MM.1S (cell line): ENCODE data around the gene XBP1.

Source experiments
- DNase-seq: peaks from one replicate; pipeline ENCODE4 v3.0.0-alpha.2; 2015
- H2AFZ ChIP-seq: fragments of 300-600 bp; sonication (generic); 2 replicates; pipeline ENCODE4 v1.6.0; 2016; ENCODE audit warnings: antibody characterized with exemption, low read length
- H3F3A ChIP-seq: fragments of 300-600 bp; sonication (generic); 2 replicates; pipeline ENCODE4 v1.6.1; 2016; ENCODE audit warnings: mild to moderate bottlenecking, antibody characterized with exemption, low read length, moderate library complexity, mixed read lengths; ENCODE audit not compliant: insufficient read depth
- H3K27ac ChIP-seq: fragments of 300-600 bp; sonication (generic); 2 replicates; pipeline ENCODE4 v1.5.1; 2016; ENCODE audit warnings: mild to moderate bottlenecking, low read length
- H3K27me3 ChIP-seq: fragments of 300-600 bp; sonication (generic); replicated peaks from 2 replicates; pipeline ENCODE4 v1.6.0; 2016; ENCODE audit warnings: low read length; ENCODE audit not compliant: insufficient read depth
- H3K36me3 ChIP-seq: fragments of 300-600 bp; sonication (generic); replicated peaks from 2 replicates; pipeline ENCODE4 v1.6.1; 2016; ENCODE audit warnings: mild to moderate bottlenecking, low read length, mixed read lengths; ENCODE audit not compliant: insufficient read depth
- H3K4me1 ChIP-seq: fragments of 300-600 bp; sonication (generic); 2 replicates; pipeline ENCODE4 v1.6.1; 2016; ENCODE audit warnings: low read length, mixed read lengths
- H3K4me2 ChIP-seq: fragments of 300-600 bp; sonication (generic); 2 replicates; pipeline ENCODE4 v1.6.0; 2016; ENCODE audit warnings: low read depth, low read length
- H3K4me3 ChIP-seq: fragments of 300-600 bp; sonication (generic); 2 replicates; pipeline ENCODE4 v1.5.1; 2016; ENCODE audit warnings: low read length, mixed read lengths
- H3K79me2 ChIP-seq: fragments of 300-600 bp; sonication (generic); 2 replicates; pipeline ENCODE4 v1.6.1; 2016; ENCODE audit warnings: mixed run types, low read length, mixed read lengths
- H3K9ac ChIP-seq: fragments of 300-600 bp; sonication (generic); 2 replicates; pipeline ENCODE4 v1.6.1; 2016; ENCODE audit warnings: low read length, mixed read lengths
- H3K9me2 ChIP-seq: fragments of 300-600 bp; sonication (generic); replicated peaks from 2 replicates; pipeline ENCODE4 v1.6.1; 2016; ENCODE audit warnings: mild to moderate bottlenecking, low read length, mixed read lengths; ENCODE audit not compliant: insufficient read depth
- H3K9me3 ChIP-seq: fragments of 300-600 bp; sonication (generic); replicated peaks from 2 replicates; pipeline ENCODE4 v1.6.1; 2016; ENCODE audit warnings: mild to moderate bottlenecking, low read length, mixed read lengths; ENCODE audit not compliant: insufficient read depth
- H4K20me1 ChIP-seq: fragments of 300-600 bp; sonication (generic); 2 replicates; pipeline ENCODE4 v1.6.1; 2016; ENCODE audit warnings: mild to moderate bottlenecking, low read length, moderate library complexity, mixed read lengths; ENCODE audit not compliant: insufficient read depth
- EZH2 ChIP-seq: fragments of 300-600 bp; sonication (generic); optimal IDR thresholded peaks from 2 replicates; pipeline ENCODE3; 2017; ENCODE audit warnings: low read depth, mild to moderate bottlenecking, antibody characterized with exemption, low read length, mixed read lengths
- EZH2phosphoT487 ChIP-seq: fragments of 300-600 bp; sonication (generic); IDR thresholded peaks from 2 replicates; pipeline ENCODE4 v1.6.1; 2018; ENCODE audit warnings: antibody characterized with exemption, low read length
- TF ChIP-seq, protein P1 (sequence below): fragments of 300-600 bp; sonication (generic); IDR thresholded peaks from 2 replicates; pipeline ENCODE4 v1.5.1; 2016; ENCODE audit warnings: antibody characterized with exemption, low read length, mixed read lengths

XBP1 gene

GRCh38 chr22:28841111-28841510 is 40.7 kb upstream of the XBP1 start:
- TF ChIP-seq EZH2 (no peak), EZH2phosphoT487 (no peak)
- TF ChIP-seq, protein P1, sequence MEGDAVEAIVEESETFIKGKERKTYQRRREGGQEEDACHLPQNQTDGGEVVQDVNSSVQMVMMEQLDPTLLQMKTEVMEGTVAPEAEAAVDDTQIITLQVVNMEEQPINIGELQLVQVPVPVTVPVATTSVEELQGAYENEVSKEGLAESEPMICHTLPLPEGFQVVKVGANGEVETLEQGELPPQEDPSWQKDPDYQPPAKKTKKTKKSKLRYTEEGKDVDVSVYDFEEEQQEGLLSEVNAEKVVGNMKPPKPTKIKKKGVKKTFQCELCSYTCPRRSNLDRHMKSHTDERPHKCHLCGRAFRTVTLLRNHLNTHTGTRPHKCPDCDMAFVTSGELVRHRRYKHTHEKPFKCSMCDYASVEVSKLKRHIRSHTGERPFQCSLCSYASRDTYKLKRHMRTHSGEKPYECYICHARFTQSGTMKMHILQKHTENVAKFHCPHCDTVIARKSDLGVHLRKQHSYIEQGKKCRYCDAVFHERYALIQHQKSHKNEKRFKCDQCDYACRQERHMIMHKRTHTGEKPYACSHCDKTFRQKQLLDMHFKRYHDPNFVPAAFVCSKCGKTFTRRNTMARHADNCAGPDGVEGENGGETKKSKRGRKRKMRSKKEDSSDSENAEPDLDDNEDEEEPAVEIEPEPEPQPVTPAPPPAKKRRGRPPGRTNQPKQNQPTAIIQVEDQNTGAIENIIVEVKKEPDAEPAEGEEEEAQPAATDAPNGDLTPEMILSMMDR, result no peak
- no peak overlapping the region for H3K4me2 ChIP-seq
- no peaks in the 10 kb centered on the region for H3K36me3 ChIP-seq
- no peaks in the 10 kb centered on the region for H3K27me3 ChIP-seq
- no peaks in the 10 kb centered on the region for H3K9me3 ChIP-seq
- no peaks in the 10 kb centered on the region for H3F3A ChIP-seq
- H2AFZ ChIP-seq, result no peak overlapping the region
- no peaks in the 10 kb centered on the region for H4K20me1 ChIP-seq
- no peaks in the 10 kb centered on the region for H3K4me1 ChIP-seq
- H3K79me2 ChIP-seq, result no peaks in the 10 kb centered on the region
- no peak overlapping the region for H3K27ac ChIP-seq
- no peak for DNase-seq
- no peak overlapping the region for H3K9ac ChIP-seq
- H3K9me2 ChIP-seq, result no peaks in the 10 kb centered on the region
- H3K4me3 ChIP-seq, result no peak overlapping the region

DNA sequence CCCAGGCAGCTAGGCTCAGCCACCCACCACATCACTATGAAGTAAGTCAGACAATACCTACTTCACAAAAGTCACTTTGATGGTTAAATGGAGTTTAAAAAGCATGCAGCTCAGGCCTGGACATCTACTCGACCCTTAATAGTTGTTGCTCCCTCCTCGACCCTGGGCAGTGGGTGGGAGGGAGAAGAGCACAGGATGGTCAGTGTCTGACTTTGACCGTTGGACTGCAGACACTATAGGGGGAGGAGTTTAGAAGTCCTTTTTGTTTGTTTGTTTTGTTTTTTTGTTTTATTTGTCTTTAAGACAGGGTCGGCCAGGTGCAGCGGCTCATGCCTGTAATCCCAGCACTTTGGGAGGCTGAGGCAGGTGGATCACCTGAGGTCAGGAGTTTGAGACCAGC is 38.6 kb upstream of the XBP1 start:
- no peak overlapping the region for H2AFZ ChIP-seq
- H3K27me3 ChIP-seq, result no peaks in the 10 kb centered on the region
- no peaks in the 10 kb centered on the region for H3F3A ChIP-seq
- no peaks in the 10 kb centered on the region for H3K9me3 ChIP-seq
- no peak overlapping the region for H3K27ac ChIP-seq
- H4K20me1 ChIP-seq, result no peaks in the 10 kb centered on the region
- H3K9ac ChIP-seq, result no peak overlapping the region
- no peaks in the 10 kb centered on the region for H3K4me1 ChIP-seq
- DNase-seq, result no peak
- no peaks in the 10 kb centered on the region for H3K79me2 ChIP-seq
- no peak overlapping the region for H3K4me3 ChIP-seq
- no peaks in the 10 kb centered on the region for H3K9me2 ChIP-seq
- TF ChIP-seq EZH2 (no peak), EZH2phosphoT487 (no peak)
- TF ChIP-seq, protein P1, result no peak
- H3K36me3 ChIP-seq, result no peaks in the 10 kb centered on the region
- no peak overlapping the region for H3K4me2 ChIP-seq

GRCh38 chr22:28837640-28838039 is 37.3 kb upstream of the XBP1 start:
- no peak overlapping the region for H3K4me2 ChIP-seq
- H3K36me3 ChIP-seq, result no peaks in the 10 kb centered on the region
- H3K4me3 ChIP-seq, result no peak overlapping the region
- TF ChIP-seq EZH2phosphoT487 (no peak), EZH2 (no peak)
- TF ChIP-seq, protein P1, result no peak
- H4K20me1 ChIP-seq, result no peaks in the 10 kb centered on the region
- no peak for DNase-seq
- H3K4me1 ChIP-seq, result no peaks in the 10 kb centered on the region
- H3F3A ChIP-seq, result no peaks in the 10 kb centered on the region
- H3K79me2 ChIP-seq, result no peaks in the 10 kb centered on the region
- no peaks in the 10 kb centered on the region for H3K9me3 ChIP-seq
- H3K9me2 ChIP-seq, result no peaks in the 10 kb centered on the region
- no peaks in the 10 kb centered on the region for H3K27me3 ChIP-seq
- H3K9ac ChIP-seq, result no peak overlapping the region
- H3K27ac ChIP-seq, result no peak overlapping the region
- H2AFZ ChIP-seq, result no peak overlapping the region
